ENCODE results near the gene GID4. TPM values are rescaled to one million over a fixed set of nuclear protein-coding genes. Genes with fewer than 3 reads are reported as not detected.

The GID4 gene
- total and polyA plus RNA-seq, 2 of the 13 experiments (the other 11 are each of a cell fraction or from before 2014, with no cell fraction given): 4.3 to 6.1 TPM

DNA sequence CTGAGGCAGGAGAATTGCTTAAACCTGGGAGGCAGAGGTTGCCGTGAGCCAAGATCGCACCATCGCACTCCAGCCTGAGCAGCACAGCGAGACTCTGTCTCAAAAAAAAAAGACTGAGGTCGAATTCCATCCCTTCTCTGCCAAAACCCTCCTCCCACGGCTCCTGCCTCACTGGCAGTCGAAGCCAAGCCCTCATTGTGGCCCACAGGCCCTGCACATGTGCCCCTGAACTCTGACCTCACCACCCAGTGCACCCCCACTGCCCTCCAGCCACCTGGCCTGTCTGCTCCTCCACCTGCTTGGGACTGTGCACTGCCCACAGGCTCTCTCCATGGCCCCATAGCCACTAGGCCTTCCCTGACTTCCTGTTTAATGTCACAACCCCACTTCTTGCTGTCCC lies 76.3 kb downstream of the GID4 start (continued):
- TF ChIP-seq, protein P1, sequence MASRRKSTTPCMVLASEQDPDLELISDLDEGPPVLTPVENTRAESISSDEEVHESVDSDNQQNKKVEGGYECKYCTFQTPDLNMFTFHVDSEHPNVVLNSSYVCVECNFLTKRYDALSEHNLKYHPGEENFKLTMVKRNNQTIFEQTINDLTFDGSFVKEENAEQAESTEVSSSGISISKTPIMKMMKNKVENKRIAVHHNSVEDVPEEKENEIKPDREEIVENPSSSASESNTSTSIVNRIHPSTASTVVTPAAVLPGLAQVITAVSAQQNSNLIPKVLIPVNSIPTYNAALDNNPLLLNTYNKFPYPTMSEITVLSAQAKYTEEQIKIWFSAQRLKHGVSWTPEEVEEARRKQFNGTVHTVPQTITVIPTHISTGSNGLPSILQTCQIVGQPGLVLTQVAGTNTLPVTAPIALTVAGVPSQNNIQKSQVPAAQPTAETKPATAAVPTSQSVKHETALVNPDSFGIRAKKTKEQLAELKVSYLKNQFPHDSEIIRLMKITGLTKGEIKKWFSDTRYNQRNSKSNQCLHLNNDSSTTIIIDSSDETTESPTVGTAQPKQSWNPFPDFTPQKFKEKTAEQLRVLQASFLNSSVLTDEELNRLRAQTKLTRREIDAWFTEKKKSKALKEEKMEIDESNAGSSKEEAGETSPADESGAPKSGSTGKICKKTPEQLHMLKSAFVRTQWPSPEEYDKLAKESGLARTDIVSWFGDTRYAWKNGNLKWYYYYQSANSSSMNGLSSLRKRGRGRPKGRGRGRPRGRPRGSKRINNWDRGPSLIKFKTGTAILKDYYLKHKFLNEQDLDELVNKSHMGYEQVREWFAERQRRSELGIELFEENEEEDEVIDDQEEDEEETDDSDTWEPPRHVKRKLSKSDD (CRISPR knock-in tag; IDR thresholded peaks at IDR 0.05; ENCODE audit: low read depth): no peak
- TF ChIP-seq STAT5B (CRISPR knock-in tag; IDR thresholded peaks at IDR 0.05) (no peak), BRD4 (CRISPR knock-in tag; IDR thresholded peaks at IDR 0.05) (peak; percentile 37; the same call in 1 of the 2 replicates), ZNF720 (CRISPR knock-in tag; IDR thresholded peaks at IDR 0.05) (no peak), SP140L (CRISPR knock-in tag; IDR thresholded peaks at IDR 0.05; ENCODE audit: borderline replicate concordance) (no peak), ERF (CRISPR knock-in tag; IDR thresholded peaks at IDR 0.05) (0 out of 2 replicates have a peak, but pooled peaks have one; percentile 28), SRSF9 (IDR thresholded peaks at IDR 0.05; ENCODE audit: borderline replicate concordance, insufficient read depth, low read depth, low read length, poor library complexity, severe bottlenecking) (no peak), ZFX (CRISPR knock-in tag; IDR thresholded peaks at IDR 0.05; ENCODE audit: low read depth) (peak; percentile 79), ZNF224 (CRISPR knock-in tag; IDR thresholded peaks at IDR 0.05) (no peak), ZNF432 (CRISPR knock-in tag; IDR thresholded peaks at IDR 0.05; ENCODE audit: borderline replicate concordance) (no peak), ZNF772 (CRISPR knock-in tag; IDR thresholded peaks at IDR 0.05) (no peak), NCOA5 (CRISPR knock-in tag; IDR thresholded peaks at IDR 0.05) (no peak), CBX1 (IDR thresholded peaks at IDR 0.05; ENCODE audit: low read depth) (no peak), SP2 (CRISPR knock-in tag; IDR thresholded peaks at IDR 0.05) (no peak), ZNF543 (CRISPR knock-in tag; IDR thresholded peaks at IDR 0.05) (peak; percentile 65; the same call in 1 of the 2 replicates), NR2C2 (CRISPR knock-in tag; IDR thresholded peaks at IDR 0.05; ENCODE audit: borderline replicate concordance) (peak; percentile 93), ATF7 (IDR thresholded peaks at IDR 0.05) (no peak), ATF7 (CRISPR knock-in tag; IDR thresholded peaks at IDR 0.05) (no peak), HNF4A (CRISPR knock-in tag; IDR thresholded peaks at IDR 0.05) (peak; percentile 66), RXRA (CRISPR knock-in tag; IDR thresholded peaks at IDR 0.05) (0 out of 2 replicates have a peak, but pooled peaks have one; percentile 21)
- TF ChIP-seq, protein P2, sequence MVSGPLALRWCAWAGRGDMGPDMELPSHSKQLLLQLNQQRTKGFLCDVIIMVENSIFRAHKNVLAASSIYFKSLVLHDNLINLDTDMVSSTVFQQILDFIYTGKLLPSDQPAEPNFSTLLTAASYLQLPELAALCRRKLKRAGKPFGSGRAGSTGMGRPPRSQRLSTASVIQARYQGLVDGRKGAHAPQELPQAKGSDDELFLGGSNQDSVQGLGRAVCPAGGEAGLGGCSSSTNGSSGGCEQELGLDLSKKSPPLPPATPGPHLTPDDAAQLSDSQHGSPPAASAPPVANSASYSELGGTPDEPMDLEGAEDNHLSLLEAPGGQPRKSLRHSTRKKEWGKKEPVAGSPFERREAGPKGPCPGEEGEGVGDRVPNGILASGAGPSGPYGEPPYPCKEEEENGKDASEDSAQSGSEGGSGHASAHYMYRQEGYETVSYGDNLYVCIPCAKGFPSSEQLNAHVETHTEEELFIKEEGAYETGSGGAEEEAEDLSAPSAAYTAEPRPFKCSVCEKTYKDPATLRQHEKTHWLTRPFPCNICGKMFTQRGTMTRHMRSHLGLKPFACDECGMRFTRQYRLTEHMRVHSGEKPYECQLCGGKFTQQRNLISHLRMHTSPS (CRISPR knock-in tag; IDR thresholded peaks at IDR 0.05; ENCODE audit: low read depth): peak; percentile 62; the same call in 1 of the 2 replicates
- TF ChIP-seq, protein P3, sequence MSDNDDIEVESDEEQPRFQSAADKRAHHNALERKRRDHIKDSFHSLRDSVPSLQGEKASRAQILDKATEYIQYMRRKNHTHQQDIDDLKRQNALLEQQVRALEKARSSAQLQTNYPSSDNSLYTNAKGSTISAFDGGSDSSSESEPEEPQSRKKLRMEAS (IDR thresholded peaks at IDR 0.05): peak; percentile 87
- TF ChIP-seq, protein P4, sequence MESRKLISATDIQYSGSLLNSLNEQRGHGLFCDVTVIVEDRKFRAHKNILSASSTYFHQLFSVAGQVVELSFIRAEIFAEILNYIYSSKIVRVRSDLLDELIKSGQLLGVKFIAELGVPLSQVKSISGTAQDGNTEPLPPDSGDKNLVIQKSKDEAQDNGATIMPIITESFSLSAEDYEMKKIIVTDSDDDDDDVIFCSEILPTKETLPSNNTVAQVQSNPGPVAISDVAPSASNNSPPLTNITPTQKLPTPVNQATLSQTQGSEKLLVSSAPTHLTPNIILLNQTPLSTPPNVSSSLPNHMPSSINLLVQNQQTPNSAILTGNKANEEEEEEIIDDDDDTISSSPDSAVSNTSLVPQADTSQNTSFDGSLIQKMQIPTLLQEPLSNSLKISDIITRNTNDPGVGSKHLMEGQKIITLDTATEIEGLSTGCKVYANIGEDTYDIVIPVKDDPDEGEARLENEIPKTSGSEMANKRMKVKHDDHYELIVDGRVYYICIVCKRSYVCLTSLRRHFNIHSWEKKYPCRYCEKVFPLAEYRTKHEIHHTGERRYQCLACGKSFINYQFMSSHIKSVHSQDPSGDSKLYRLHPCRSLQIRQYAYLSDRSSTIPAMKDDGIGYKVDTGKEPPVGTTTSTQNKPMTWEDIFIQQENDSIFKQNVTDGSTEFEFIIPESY (CRISPR knock-in tag; IDR thresholded peaks at IDR 0.05): no peak
- TF ChIP-seq, protein P5, sequence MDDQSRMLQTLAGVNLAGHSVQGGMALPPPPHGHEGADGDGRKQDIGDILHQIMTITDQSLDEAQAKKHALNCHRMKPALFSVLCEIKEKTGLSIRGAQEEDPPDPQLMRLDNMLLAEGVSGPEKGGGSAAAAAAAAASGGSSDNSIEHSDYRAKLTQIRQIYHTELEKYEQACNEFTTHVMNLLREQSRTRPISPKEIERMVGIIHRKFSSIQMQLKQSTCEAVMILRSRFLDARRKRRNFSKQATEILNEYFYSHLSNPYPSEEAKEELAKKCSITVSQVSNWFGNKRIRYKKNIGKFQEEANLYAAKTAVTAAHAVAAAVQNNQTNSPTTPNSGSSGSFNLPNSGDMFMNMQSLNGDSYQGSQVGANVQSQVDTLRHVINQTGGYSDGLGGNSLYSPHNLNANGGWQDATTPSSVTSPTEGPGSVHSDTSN (CRISPR knock-in tag; IDR thresholded peaks at IDR 0.05; ENCODE audit: borderline replicate concordance): no peak

Measured in HepG2 (cell line).